Activated naive CD4-positive, alpha-beta T cell treated with anti-CD3 and anti-CD28 coated beads for 36 hours (primary cell): Measurements from ENCODE around the gene ZNF615. TPM values are rescaled to one million over a fixed set of nuclear protein-coding genes. Genes with fewer than 3 reads are reported as not detected.
"Not testable (repeated sequence)": the region's sequence is repeated elsewhere in the genome, so short reads cannot be mapped to it uniquely, and the experiment has no call there.

Source experiments
- CTCF ChIA-PET: fragments of 350-600 bp; sonication (Branson Sonifier 250); formaldehyde crosslinking; loops from one replicate; lab custom pipeline; 2021; ENCODE audit warnings: antibody characterized with exemption; lab: Charles Lee
- DNase-seq: peaks from one replicate; pipeline ENCODE4 v3.0.0-alpha.2; 2020
- H3K27ac Mint-ChIP-seq: one replicate; pipeline ENCODE4 v1.8.0; 2021; ENCODE audit warnings: mild to moderate bottlenecking, mixed read lengths
- H3K27me3 Mint-ChIP-seq: one replicate; pipeline ENCODE4 v1.8.0; 2021; ENCODE audit warnings: low read depth, mixed read lengths
- H3K36me3 Mint-ChIP-seq: one replicate; pipeline ENCODE4 v1.8.0; 2021; ENCODE audit warnings: low read depth, mixed read lengths
- H3K4me1 Mint-ChIP-seq: one replicate; pipeline ENCODE4 v1.8.0; 2021; ENCODE audit warnings: low read depth, mixed read lengths
- H3K4me3 Mint-ChIP-seq: one replicate; pipeline ENCODE4 v1.8.0; 2021; ENCODE audit warnings: mild to moderate bottlenecking, moderate library complexity, mixed read lengths
- H3K9me3 Mint-ChIP-seq: one replicate; pipeline ENCODE4 v1.8.0; 2021; ENCODE audit warnings: mixed read lengths
- intact Hi-C: fragments of 100-400 bp; cut with micrococcal nuclease; formaldehyde crosslinking; loops from one replicate; pipeline ENCODE4 v1.15.1; 2023
- total RNA-seq, 2 experiments: library from RNA; stranded (reverse); gene quantifications; one replicate each; pipeline ENCODE4 v1.2.3, GENCODE V29; 2021

The ZNF615 gene
- total RNA-seq, 2 experiments from 2014 or later, result 6.8 to 7.9 TPM

- H3K4me3 Mint-ChIP-seq, result no peak overlapping the region
- no peaks in the 10 kb centered on the region for H3K27me3 Mint-ChIP-seq
- DNase-seq, result no peak
- peaks cover 66% of the 10 kb centered on the region for H3K9me3 Mint-ChIP-seq
- intact Hi-C loops, result no loop called here
- CTCF ChIA-PET, result no interaction called here
- H3K36me3 Mint-ChIP-seq, result peaks cover 85% of the 10 kb centered on the region
- H3K27ac Mint-ChIP-seq, result no peak overlapping the region
- H3K4me1 Mint-ChIP-seq, result no peaks in the 10 kb centered on the region
Observed at GRCh38 chr19:51976852-51977251, 31.2 kb downstream of the ZNF615 start.

GRCh38 chr19:51975787-51976186 lies 32.2 kb downstream of the ZNF615 start:
- intact Hi-C loops, H3K4me3 Mint-ChIP-seq, H3K27me3 Mint-ChIP-seq, H3K4me1 Mint-ChIP-seq, CTCF ChIA-PET, DNase-seq, H3K27ac Mint-ChIP-seq: not testable (repeated sequence)
- Mint-ChIP-seq H3K36me3 (peaks cover 86% of the 10 kb centered on the region), H3K9me3 (peaks cover 70% of the 10 kb centered on the region)

GRCh38 chr19:51971624-51972023 lies 36.4 kb downstream of the ZNF615 start:
- intact Hi-C loops, result no loop called here
- H3K4me3 Mint-ChIP-seq, result no peak overlapping the region
- DNase-seq, result peak; percentile 23
- H3K9me3 Mint-ChIP-seq, result peaks cover 57% of the 10 kb centered on the region
- CTCF ChIA-PET, result no interaction called here
- no peaks in the 10 kb centered on the region for H3K4me1 Mint-ChIP-seq
- H3K36me3 Mint-ChIP-seq, result peaks cover 78% of the 10 kb centered on the region
- H3K27ac Mint-ChIP-seq, result no peak overlapping the region
- H3K27me3 Mint-ChIP-seq, result no peaks in the 10 kb centered on the region

DNA sequence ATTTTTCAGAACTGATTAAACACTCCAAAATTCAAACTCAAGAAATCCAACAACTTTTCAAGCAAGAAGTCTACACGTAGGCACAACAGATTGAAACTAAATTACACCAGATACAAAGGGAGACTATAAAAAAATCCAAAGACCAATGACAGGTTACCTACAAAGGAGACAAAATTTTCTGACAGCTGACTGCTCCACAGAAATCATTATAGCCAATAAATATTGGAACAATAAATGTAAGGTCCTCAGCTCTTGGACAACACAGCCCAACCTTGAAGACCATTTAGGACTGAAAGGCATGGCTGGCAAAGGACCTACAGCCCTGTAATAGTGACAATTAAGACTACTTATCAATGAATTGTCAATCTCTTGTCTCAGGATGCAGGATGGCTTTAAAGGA lies 37.3 kb downstream of the ZNF615 start:
- Mint-ChIP-seq H3K27ac (no peak overlapping the region), H3K4me1 (no peaks in the 10 kb centered on the region), H3K27me3 (no peaks in the 10 kb centered on the region), H3K4me3 (no peak overlapping the region), H3K36me3 (peaks cover 81% of the 10 kb centered on the region), H3K9me3 (peaks cover 54% of the 10 kb centered on the region)
- intact Hi-C loops, result no loop called here
- CTCF ChIA-PET, result no interaction called here
- DNase-seq, result no peak

DNA sequence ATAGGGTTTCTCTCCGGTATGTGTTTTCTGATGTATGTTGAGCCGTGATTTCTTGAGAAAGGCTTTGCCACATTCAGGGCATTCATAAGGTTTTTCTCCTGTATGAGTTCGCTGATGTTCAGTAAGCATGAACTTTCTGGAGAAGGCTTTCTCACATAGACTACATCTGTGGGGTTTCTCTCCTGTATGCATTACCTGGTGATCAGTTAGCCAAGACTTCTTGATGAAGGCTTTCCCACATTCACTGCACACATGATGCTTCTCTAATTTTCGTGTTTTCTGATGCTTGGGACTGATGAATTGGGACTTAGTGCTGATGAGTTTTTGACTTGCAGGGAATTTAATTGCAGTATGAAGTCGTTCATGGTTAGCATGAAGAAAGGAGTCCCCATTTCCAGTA lies 42.4 kb downstream of the ZNF615 start:
- H3K9me3 Mint-ChIP-seq, result peaks cover 60% of the 10 kb centered on the region
- H3K27ac Mint-ChIP-seq, result no peak overlapping the region
- no peak for DNase-seq
- intact Hi-C loops, result no loop called here
- H3K4me3 Mint-ChIP-seq, result no peak overlapping the region
- H3K36me3 Mint-ChIP-seq, result peaks cover 77% of the 10 kb centered on the region
- H3K4me1 Mint-ChIP-seq, result no peaks in the 10 kb centered on the region
- CTCF ChIA-PET, result no interaction called here
- H3K27me3 Mint-ChIP-seq, result no peaks in the 10 kb centered on the region

DNA sequence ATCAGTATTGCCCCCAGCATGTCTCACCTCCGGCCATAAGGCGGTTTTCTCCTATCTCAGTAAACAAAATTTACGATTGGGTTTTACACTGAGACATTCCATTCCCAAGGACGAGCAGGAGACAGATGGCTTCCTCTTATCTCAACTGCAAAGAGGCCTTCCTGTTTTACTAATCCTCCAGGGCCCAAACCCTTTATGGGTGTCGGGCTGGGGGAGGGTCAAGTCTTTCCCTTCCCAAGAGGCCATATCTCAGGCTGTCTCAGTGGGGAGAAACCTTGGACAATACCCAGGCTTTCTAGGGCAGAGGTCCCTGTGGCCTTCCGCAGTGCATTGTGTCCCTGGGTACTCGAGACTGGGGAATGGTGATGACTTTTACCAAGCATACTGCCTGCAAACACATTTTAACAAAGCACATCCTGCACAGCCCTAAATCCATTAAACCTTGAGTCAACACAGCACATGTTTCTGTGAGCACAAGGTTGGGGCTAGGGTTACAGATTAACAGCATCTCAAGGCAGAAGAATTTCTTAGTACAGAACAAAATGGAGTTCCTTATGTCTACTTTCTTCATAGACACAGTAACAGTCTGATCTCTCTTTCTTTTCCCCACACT lies 47.3 kb downstream of the ZNF615 start:
- Mint-ChIP-seq H3K36me3 (peaks cover 60% of the 10 kb centered on the region), H3K9me3 (peaks cover 70% of the 10 kb centered on the region)
- CTCF ChIA-PET, H3K27ac Mint-ChIP-seq, intact Hi-C loops, DNase-seq, H3K4me3 Mint-ChIP-seq, H3K27me3 Mint-ChIP-seq, H3K4me1 Mint-ChIP-seq: not testable (repeated sequence)

GRCh38 chr19:51959791-51960190 lies 48.2 kb downstream of the ZNF615 start:
- no peaks in the 10 kb centered on the region for H3K27me3 Mint-ChIP-seq
- H3K36me3 Mint-ChIP-seq, result peaks cover 54% of the 10 kb centered on the region
- intact Hi-C loops, result no loop called here
- no peak overlapping the region for H3K27ac Mint-ChIP-seq
- CTCF ChIA-PET, result no interaction called here
- peaks cover 65% of the 10 kb centered on the region for H3K9me3 Mint-ChIP-seq
- no peak overlapping the region for H3K4me3 Mint-ChIP-seq
- no peak for DNase-seq
- H3K4me1 Mint-ChIP-seq, result no peaks in the 10 kb centered on the region

GRCh38 chr19:51957846-51958245 lies 50.2 kb downstream of the ZNF615 start:
- CTCF ChIA-PET, intact Hi-C loops: not testable (repeated sequence)

GRCh38 chr19:51948975-51949374 lies 59.0 kb downstream of the ZNF615 start:
- CTCF ChIA-PET, result interaction anchor here (0.8 kb wide), 1 partner anchor 13 kb away, joined by 3 read pairs; no protein-coding TSS in a partner anchor
- Mint-ChIP-seq H3K4me3 (no peak overlapping the region), H3K36me3 (peaks cover 47% of the 10 kb centered on the region), H3K27me3 (no peaks in the 10 kb centered on the region), H3K27ac (no peak overlapping the region), H3K9me3 (peaks cover 71% of the 10 kb centered on the region), H3K4me1 (no peaks in the 10 kb centered on the region)
- intact Hi-C loops, result no loop called here
- no peak for DNase-seq

More at GRCh38 chr19:51957846-51958245, 50.2 kb downstream of the ZNF615 start:
- not testable (repeated sequence) for H3K27me3 Mint-ChIP-seq, H3K4me1 Mint-ChIP-seq, H3K27ac Mint-ChIP-seq, H3K4me3 Mint-ChIP-seq, DNase-seq
- peaks cover 52% of the 10 kb centered on the region for H3K9me3 Mint-ChIP-seq
- peaks cover 40% of the 10 kb centered on the region for H3K36me3 Mint-ChIP-seq

GRCh38 chr19:51946602-51947001 lies 61.4 kb downstream of the ZNF615 start:
- H3K4me1 Mint-ChIP-seq, result no peaks in the 10 kb centered on the region
- no peaks in the 10 kb centered on the region for H3K27me3 Mint-ChIP-seq
- CTCF ChIA-PET, result no interaction called here
- no peak overlapping the region for H3K4me3 Mint-ChIP-seq
- intact Hi-C loops, result no loop called here
- peaks cover 62% of the 10 kb centered on the region for H3K36me3 Mint-ChIP-seq
- H3K27ac Mint-ChIP-seq, result no peak overlapping the region
- peaks cover 83% of the 10 kb centered on the region for H3K9me3 Mint-ChIP-seq
- no peak for DNase-seq

DNA sequence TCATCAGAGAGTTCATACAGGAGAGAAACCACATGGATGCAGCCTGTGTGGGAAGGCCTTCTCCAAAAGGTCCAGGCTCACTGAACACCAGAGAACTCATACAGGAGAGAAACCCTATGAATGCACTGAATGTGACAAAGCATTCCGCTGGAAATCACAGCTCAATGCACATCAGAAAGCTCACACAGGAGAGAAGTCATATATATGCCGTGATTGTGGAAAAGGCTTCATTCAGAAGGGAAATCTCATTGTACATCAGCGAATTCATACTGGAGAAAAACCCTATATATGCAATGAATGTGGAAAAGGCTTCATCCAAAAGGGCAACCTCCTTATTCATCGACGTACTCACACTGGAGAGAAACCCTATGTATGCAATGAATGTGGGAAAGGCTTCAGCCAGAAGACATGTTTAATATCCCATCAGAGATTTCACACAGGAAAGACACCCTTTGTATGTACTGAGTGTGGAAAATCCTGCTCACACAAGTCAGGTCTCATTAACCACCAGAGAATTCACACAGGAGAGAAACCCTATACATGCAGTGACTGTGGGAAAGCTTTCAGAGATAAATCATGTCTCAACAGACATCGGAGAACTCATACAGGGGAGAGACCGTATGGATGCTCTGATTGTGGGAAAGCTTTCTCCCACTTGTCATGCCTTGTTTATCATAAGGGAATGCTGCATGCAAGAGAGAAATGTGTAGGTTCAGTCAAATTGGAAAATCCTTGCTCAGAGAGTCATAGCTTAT lies 63.0 kb downstream of the ZNF615 start:
- CTCF ChIA-PET, result no interaction called here
- Mint-ChIP-seq H3K9me3 (peaks cover 83% of the 10 kb centered on the region), H3K4me1 (no peaks in the 10 kb centered on the region), H3K4me3 (no peak overlapping the region), H3K36me3 (peaks cover 73% of the 10 kb centered on the region), H3K27me3 (no peaks in the 10 kb centered on the region), H3K27ac (no peak overlapping the region)
- intact Hi-C loops, result no loop called here
- no peak for DNase-seq
